Measurements from ENCODE around the gene CUL4A. TPM values are rescaled to one million over a fixed set of nuclear protein-coding genes. Genes with fewer than 3 reads are reported as not detected.

The CUL4A gene
- total and polyA plus RNA-seq, 9 of the 15 experiments (the other 6 are each of a cell fraction or from before 2014, with no cell fraction given), result 21.1 to 92.0 (median 63.2) TPM

DNA sequence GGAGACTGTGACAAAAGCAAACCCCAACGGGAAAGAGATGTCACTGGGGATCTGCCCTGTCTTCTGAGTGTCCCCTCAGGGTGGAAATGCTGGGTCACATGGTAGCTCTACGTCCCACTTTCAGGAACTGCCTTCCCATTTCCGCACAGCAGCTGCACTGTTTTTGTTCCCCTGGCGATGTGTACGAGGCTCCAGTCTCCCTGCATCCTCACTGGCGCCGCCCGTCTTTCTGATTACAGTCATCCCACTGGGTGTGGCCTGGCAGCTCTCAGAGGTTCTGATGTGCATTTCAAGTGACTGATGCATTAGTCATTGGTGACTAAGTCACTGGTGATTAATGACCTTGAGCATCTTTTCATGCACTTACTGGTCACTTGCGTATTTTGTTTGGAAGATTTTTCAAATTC lies 22.1 kb upstream of the CUL4A start (continued):
- TF ChIP-seq NFIC (IDR thresholded peaks at IDR 0.05) (peak; percentile 12; the same call in 1 of the 2 replicates), RFX1 (IDR thresholded peaks at IDR 0.05) (peak; percentile 52), DACH1 (IDR thresholded peaks at IDR 0.05; ENCODE audit: partially characterized antibody) (peak; percentile 43), CCNT2 (IDR thresholded peaks at IDR 0.05; ENCODE audit: borderline replicate concordance, extremely low read depth, insufficient read length, low read depth, low read length) (no peak), CBX8 (IDR thresholded peaks at IDR 0.05; ENCODE audit: borderline replicate concordance, extremely low read depth, low read depth, low read length, poor library complexity, severe bottlenecking) (no peak), ZBTB1 (CRISPR knock-in tag; IDR thresholded peaks at IDR 0.05; ENCODE audit: borderline replicate concordance, low read depth) (no peak), TRIM24 (IDR thresholded peaks at IDR 0.05) (peak in 1 of 2 experiments; percentile 41; a peak in 1 of 4 replicates), RUNX1 (IDR thresholded peaks at IDR 0.05; ENCODE audit: low read depth) (no peak), CBX3 (IDR thresholded peaks at IDR 0.05; ENCODE audit: borderline replicate concordance in 1 of 2, low read length in 2 of 2) (no peak), E4F1 (CRISPR knock-in tag; IDR thresholded peaks at IDR 0.05; ENCODE audit: borderline replicate concordance) (no peak), ZNF717 (CRISPR knock-in tag; IDR thresholded peaks at IDR 0.05) (no peak), HDAC2 (IDR thresholded peaks at IDR 0.05) (peak; percentile 28; the same call in 1 of the 2 replicates), NR2C1 (IDR thresholded peaks at IDR 0.05) (no peak), NR2C1 (tag; IDR thresholded peaks at IDR 0.05) (no peak), ZNF695 (CRISPR knock-in tag; IDR thresholded peaks at IDR 0.05) (no peak), NUFIP1 (IDR thresholded peaks at IDR 0.05; ENCODE audit: partially characterized antibody) (no peak), SRSF9 (IDR thresholded peaks at IDR 0.05; ENCODE audit: borderline replicate concordance, low read depth, low read length) (no peak), HIVEP1 (CRISPR knock-in tag; IDR thresholded peaks at IDR 0.05) (no peak), NONO (IDR thresholded peaks at IDR 0.05; ENCODE audit: low read depth in 2 of 2, low read length in 1 of 2) (no peak), SMARCE1 (IDR thresholded peaks at IDR 0.05) (peak; percentile 57; the same call in 1 of the 2 replicates), SRSF7 (optimal IDR thresholded peaks at IDR 0.05; ENCODE audit: low read depth, low read length) (no peak)
- TF ChIP-seq, protein P1, sequence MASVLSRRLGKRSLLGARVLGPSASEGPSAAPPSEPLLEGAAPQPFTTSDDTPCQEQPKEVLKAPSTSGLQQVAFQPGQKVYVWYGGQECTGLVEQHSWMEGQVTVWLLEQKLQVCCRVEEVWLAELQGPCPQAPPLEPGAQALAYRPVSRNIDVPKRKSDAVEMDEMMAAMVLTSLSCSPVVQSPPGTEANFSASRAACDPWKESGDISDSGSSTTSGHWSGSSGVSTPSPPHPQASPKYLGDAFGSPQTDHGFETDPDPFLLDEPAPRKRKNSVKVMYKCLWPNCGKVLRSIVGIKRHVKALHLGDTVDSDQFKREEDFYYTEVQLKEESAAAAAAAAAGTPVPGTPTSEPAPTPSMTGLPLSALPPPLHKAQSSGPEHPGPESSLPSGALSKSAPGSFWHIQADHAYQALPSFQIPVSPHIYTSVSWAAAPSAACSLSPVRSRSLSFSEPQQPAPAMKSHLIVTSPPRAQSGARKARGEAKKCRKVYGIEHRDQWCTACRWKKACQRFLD (CRISPR knock-in tag; IDR thresholded peaks at IDR 0.05), result no peak
- TF ChIP-seq, protein P2, sequence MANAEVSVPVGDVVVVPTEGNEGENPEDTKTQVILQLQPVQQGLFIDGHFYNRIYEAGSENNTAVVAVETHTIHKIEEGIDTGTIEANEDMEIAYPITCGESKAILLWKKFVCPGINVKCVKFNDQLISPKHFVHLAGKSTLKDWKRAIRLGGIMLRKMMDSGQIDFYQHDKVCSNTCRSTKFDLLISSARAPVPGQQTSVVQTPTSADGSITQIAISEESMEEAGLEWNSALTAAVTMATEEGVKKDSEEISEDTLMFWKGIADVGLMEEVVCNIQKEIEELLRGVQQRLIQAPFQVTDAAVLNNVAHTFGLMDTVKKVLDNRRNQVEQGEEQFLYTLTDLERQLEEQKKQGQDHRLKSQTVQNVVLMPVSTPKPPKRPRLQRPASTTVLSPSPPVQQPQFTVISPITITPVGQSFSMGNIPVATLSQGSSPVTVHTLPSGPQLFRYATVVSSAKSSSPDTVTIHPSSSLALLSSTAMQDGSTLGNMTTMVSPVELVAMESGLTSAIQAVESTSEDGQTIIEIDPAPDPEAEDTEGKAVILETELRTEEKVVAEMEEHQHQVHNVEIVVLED (CRISPR knock-in tag; IDR thresholded peaks at IDR 0.05), result no peak
- TF ChIP-seq, protein P3, sequence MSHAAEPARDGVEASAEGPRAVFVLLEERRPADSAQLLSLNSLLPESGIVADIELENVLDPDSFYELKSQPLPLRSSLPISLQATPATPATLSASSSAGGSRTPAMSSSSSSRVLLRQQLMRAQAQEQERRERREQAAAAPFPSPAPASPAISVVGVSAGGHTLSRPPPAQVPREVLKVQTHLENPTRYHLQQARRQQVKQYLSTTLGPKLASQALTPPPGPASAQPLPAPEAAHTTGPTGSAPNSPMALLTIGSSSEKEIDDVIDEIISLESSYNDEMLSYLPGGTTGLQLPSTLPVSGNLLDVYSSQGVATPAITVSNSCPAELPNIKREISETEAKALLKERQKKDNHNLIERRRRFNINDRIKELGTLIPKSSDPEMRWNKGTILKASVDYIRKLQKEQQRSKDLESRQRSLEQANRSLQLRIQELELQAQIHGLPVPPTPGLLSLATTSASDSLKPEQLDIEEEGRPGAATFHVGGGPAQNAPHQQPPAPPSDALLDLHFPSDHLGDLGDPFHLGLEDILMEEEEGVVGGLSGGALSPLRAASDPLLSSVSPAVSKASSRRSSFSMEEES (CRISPR knock-in tag; IDR thresholded peaks at IDR 0.05), result no peak

Measured in K562 (cell line).